ENCODE data around the gene KLRK1.
"Not testable (repeated sequence)": the region's sequence is repeated elsewhere in the genome, so short reads cannot be mapped to it uniquely, and the experiment has no call there.

KLRK1 gene

DNA sequence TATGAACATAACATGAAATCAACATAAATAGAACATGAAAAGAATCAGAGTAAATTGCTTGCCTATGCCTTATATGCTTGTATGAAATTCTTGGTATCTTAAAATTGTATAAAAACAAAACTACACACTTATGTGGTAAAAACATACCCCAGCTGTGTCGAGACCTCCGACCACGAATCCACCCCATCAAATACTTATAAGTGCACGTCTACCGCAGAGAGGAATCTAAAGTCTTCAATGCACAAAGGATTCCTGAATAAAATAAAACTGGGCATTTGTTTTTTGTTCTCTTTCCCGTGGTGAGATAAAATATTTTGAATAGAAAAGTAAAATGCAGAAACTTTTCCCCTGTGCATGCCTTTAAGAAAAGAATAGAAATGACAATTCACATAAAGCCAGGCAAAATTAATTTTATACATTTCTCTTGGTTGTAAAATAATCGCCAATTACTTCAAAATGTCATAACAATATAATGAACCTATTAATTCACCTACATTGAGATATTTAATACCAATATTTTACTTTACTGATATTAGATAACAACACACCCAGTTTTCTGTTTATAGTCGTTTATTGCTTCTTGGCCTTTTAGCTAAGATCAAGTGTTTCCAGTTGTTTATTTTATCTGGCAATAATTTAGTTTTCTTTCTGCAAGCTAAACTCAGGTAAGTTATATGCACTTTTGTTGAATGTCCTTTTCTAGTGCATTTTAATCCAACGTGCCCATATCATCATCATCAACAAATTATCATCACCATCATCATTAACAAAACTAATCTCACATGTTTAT is 1.0 kb downstream of the KLRK1 start:
- no peaks in the 10 kb centered on the region for H3K27me3 ChIP-seq (ENCODE audit: control insufficient read depth, insufficient read depth, low read length)
- H3K4me1 ChIP-seq (ENCODE audit: control insufficient read depth, insufficient read depth, low read length) = no peaks in the 10 kb centered on the region
- no peak overlapping the region for H3K4me3 ChIP-seq (ENCODE audit: low read depth, low read length)
- H3K9me3 ChIP-seq (ENCODE audit: control insufficient read depth, insufficient read depth, low read depth, low read length) = peaks cover 5% of the 10 kb centered on the region; the same call in 1 of the 2 replicates
- no peak overlapping the region for H3K9ac ChIP-seq (ENCODE audit: low read length)
- H3K36me3 ChIP-seq (ENCODE audit: control insufficient read depth, insufficient read depth, low read length) = no peaks in the 10 kb centered on the region
- no peak overlapping the region for H3K27ac ChIP-seq (ENCODE audit: low read depth, low read length)

DNA sequence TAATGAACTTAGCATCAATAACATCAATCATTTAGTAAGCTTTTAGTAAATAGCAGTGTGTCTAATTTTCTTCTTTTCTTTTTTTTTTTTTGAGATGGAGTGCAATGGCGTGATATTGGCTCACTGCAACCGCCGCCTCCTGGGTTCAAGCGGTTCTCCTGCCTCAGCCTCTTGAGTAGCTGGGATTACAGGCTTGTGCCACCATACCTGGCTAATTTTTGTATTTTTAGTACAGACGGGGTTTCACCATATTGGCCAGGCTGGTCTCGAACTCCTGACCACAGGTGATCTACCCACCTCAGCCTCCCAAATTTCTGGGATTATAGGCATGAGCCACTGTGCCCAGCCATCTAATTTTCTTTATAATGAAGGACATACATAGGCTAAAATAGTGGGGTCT is 2.3 kb downstream of the KLRK1 start:
- not testable (repeated sequence) for H3K4me3 ChIP-seq (ENCODE audit: low read depth, low read length); H3K36me3 ChIP-seq (ENCODE audit: control insufficient read depth, insufficient read depth, low read length); H3K27ac ChIP-seq (ENCODE audit: low read depth, low read length); H3K4me1 ChIP-seq (ENCODE audit: control insufficient read depth, insufficient read depth, low read length); H3K9me3 ChIP-seq (ENCODE audit: control insufficient read depth, insufficient read depth, low read depth, low read length); H3K27me3 ChIP-seq (ENCODE audit: control insufficient read depth, insufficient read depth, low read length); H3K9ac ChIP-seq (ENCODE audit: low read length)

DNA sequence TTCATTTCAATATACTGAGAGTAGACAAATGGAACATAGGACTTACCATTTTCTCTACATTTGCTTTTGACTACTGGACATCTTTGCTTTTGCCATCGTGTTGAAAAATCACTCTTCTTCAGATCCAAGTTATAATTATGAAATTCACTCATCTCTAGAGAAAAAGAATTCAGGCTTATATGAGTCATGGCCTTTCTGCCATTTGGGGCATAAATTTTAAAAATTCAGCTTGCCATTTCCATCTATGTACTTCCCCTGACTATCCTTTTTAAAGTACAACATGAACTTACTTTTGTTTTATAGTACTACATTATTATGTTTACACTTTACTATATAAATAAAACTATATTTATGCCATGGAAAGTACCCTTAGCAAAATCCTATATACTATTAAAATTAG is 3.0 kb downstream of the KLRK1 start:
- Histone ChIP-seq H3K27ac (ENCODE audit: low read depth, low read length) (no peak overlapping the region), H3K4me3 (ENCODE audit: low read depth, low read length) (no peak overlapping the region), H3K36me3 (ENCODE audit: control insufficient read depth, insufficient read depth, low read length) (no peaks in the 10 kb centered on the region), H3K9ac (ENCODE audit: low read length) (no peak overlapping the region), H3K9me3 (ENCODE audit: control insufficient read depth, insufficient read depth, low read depth, low read length) (peaks cover 5% of the 10 kb centered on the region; the same call in 1 of the 2 replicates), H3K4me1 (ENCODE audit: control insufficient read depth, insufficient read depth, low read length) (no peaks in the 10 kb centered on the region), H3K27me3 (ENCODE audit: control insufficient read depth, insufficient read depth, low read length) (no peaks in the 10 kb centered on the region)

DNA sequence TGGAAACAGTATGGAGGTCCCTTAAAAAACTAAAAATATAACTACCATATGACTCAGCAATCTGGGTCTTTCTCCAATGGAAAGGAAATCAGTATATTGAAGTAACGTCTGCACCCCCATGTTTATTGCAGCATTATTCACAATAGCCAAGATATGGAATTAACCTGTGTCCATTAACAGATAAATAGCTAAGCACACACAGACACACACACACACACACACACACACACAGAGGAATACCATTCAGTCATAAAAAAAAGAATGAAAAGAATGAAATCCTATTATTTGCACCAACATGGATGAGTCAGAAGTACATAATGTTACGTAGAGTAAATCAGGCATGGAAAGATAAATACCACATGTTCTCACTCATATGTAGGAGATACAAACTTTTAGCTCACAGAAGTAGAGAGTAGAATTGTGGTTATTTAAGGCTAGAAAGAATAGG is 4.7 kb downstream of the KLRK1 start:
- Histone ChIP-seq H3K27ac (ENCODE audit: low read depth, low read length) (no peak overlapping the region), H3K9ac (ENCODE audit: low read length) (no peak overlapping the region)

DNA sequence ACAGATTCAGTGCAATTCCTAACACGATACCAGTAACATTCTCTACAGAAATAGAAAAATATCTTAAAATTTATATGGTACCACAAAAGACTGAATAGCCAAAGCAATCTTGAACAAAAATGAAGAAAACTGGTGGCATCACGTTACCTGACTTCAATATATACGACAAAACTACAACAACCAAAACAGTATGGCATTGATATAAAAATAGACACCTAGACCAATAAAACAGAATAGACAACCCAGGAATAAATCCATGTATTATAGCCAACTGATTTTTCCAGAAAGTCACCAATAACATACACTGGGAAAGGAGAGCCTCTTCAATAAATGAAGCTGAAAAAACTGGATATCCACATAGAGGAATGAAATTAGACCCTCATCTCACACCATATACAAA is 5.7 kb downstream of the KLRK1 start:
- Histone ChIP-seq H3K27ac (ENCODE audit: low read depth, low read length) (no peak overlapping the region), H3K36me3 (ENCODE audit: control insufficient read depth, insufficient read depth, low read length) (peaks cover 3% of the 10 kb centered on the region; the same call in 1 of the 2 replicates), H3K9ac (ENCODE audit: low read length) (no peak overlapping the region), H3K4me3 (ENCODE audit: low read depth, low read length) (no peak overlapping the region), H3K4me1 (ENCODE audit: control insufficient read depth, insufficient read depth, low read length) (no peaks in the 10 kb centered on the region), H3K27me3 (ENCODE audit: control insufficient read depth, insufficient read depth, low read length) (no peaks in the 10 kb centered on the region), H3K9me3 (ENCODE audit: control insufficient read depth, insufficient read depth, low read depth, low read length) (peaks cover 5% of the 10 kb centered on the region; the same call in 1 of the 2 replicates)

More for the DNA sequence above, 4.7 kb downstream of the KLRK1 start:
- Histone ChIP-seq H3K36me3 (ENCODE audit: control insufficient read depth, insufficient read depth, low read length) (peaks cover 3% of the 10 kb centered on the region; the same call in 1 of the 2 replicates), H3K4me1 (ENCODE audit: control insufficient read depth, insufficient read depth, low read length) (no peaks in the 10 kb centered on the region), H3K4me3 (ENCODE audit: low read depth, low read length) (no peak overlapping the region), H3K9me3 (ENCODE audit: control insufficient read depth, insufficient read depth, low read depth, low read length) (peaks cover 5% of the 10 kb centered on the region; the same call in 1 of the 2 replicates), H3K27me3 (ENCODE audit: control insufficient read depth, insufficient read depth, low read length) (no peaks in the 10 kb centered on the region)

DNA sequence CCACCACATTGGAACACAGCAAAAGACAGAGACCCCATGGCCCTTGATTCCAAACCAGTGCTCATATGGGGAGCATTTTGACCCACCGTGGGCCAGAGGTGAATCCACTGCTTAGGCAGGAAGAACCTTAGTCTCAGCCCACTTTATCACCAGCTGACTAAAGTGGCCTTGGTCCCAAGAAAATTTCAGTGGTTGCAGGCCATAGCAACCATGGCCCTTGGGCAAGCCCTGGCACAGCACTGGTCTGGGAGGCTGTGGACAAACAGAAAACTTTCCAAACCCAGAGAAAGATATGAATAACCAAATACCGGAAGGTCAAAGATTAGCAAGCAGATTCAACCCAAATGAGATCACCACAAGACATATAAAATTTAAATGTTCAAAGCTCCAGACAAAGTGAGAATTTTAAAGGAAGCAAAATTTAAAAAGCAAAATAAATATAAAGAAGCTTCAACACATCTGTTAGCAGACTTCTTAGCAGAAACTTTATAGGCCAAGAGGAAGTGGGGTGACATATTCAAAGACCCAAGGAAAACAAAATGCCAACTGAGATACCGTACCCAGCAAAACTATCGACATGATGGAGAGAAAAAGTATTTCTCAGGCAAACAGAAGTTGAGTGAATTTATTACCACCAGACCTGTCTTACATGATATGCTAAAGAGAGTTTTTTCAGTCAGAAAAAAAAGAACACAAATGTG is 7.8 kb downstream of the KLRK1 start:
- Histone ChIP-seq H3K36me3 (ENCODE audit: control insufficient read depth, insufficient read depth, low read length) (peaks cover 3% of the 10 kb centered on the region; the same call in 1 of the 2 replicates), H3K27ac (ENCODE audit: low read depth, low read length) (no peak overlapping the region), H3K9me3 (ENCODE audit: control insufficient read depth, insufficient read depth, low read depth, low read length) (peaks cover 5% of the 10 kb centered on the region; the same call in 1 of the 2 replicates), H3K4me3 (ENCODE audit: low read depth, low read length) (no peak overlapping the region), H3K4me1 (ENCODE audit: control insufficient read depth, insufficient read depth, low read length) (no peaks in the 10 kb centered on the region), H3K9ac (ENCODE audit: low read length) (no peak overlapping the region), H3K27me3 (ENCODE audit: control insufficient read depth, insufficient read depth, low read length) (no peaks in the 10 kb centered on the region)

DNA sequence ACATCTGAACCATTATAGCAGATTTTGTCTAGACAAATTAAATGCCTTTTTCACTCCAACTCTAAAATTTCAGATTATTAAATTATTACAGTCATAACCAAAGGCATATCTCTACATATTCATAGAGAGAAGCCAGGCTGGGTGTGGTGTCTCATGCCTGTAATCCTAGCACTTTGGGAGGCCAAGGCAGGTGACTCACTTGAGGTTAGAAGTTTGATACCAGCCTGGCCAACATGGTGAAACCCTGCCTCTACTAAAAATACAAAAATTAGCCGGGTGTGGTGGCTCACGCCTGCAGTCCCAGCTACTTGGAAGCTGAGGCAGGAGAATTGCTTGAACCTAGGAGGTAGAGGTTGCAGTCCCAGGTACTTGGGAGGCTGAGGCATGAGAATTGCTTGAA is 11.1 kb downstream of the KLRK1 start:
- H3K27me3 ChIP-seq (ENCODE audit: control insufficient read depth, insufficient read depth, low read length) = not testable (repeated sequence)

DNA sequence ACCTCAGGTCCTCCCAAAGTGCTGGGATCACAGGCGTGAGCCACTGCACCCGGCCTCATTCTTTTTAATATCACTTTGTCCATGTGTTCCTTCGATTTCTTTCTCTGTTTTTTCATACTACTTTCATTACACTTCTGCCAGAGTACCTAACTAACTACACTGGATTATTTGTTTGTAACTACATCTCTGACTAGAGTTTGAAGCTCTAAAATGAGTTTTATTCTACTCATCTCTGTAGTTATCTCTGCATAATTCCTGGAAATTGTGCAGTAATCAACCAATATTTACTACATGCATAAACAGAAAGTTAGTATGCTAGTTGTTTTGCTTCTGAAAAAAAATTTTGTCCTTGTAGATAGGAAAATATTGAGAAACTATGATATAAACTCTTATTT is 15.2 kb downstream of the KLRK1 start:
- no peaks in the 10 kb centered on the region; the same call in 1 of the 2 replicates for H3K9me3 ChIP-seq (ENCODE audit: control insufficient read depth, insufficient read depth, low read depth, low read length)
- H3K4me3 ChIP-seq (ENCODE audit: low read depth, low read length) = no peak overlapping the region
- no peaks in the 10 kb centered on the region; the same call in 1 of the 2 replicates for H3K36me3 ChIP-seq (ENCODE audit: control insufficient read depth, insufficient read depth, low read length)
- H3K27ac ChIP-seq (ENCODE audit: low read depth, low read length) = no peak overlapping the region
- no peaks in the 10 kb centered on the region for H3K27me3 ChIP-seq (ENCODE audit: control insufficient read depth, insufficient read depth, low read length)
- no peak overlapping the region for H3K9ac ChIP-seq (ENCODE audit: low read length)
- peaks cover 16% of the 10 kb centered on the region; the same call in 1 of the 2 replicates for H3K4me1 ChIP-seq (ENCODE audit: control insufficient read depth, insufficient read depth, low read length)

More for the DNA sequence above, 11.1 kb downstream of the KLRK1 start:
- not testable (repeated sequence) for H3K27ac ChIP-seq (ENCODE audit: low read depth, low read length); H3K9ac ChIP-seq (ENCODE audit: low read length); H3K4me3 ChIP-seq (ENCODE audit: low read depth, low read length); H3K9me3 ChIP-seq (ENCODE audit: control insufficient read depth, insufficient read depth, low read depth, low read length); H3K4me1 ChIP-seq (ENCODE audit: control insufficient read depth, insufficient read depth, low read length); H3K36me3 ChIP-seq (ENCODE audit: control insufficient read depth, insufficient read depth, low read length)

DNA sequence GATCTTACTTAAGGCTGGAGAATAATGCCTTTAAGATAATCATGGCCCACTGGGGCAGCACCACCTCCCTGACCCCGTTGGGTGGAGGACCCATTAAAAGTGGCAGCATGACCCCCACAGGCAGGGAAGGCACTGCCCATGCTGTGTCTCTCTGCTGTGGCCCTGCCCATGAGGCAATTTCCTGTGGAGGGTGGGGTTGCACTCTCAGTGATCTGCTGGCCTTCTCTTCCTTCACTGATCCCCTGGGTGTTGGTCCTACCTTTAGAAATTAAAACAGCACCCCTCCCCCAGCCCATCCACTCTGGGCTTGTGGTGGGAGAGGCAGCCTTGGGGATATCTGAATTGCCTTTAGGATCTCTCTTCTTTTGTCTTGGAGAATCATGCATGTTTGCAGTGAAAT is 17.3 kb downstream of the KLRK1 start:
- Histone ChIP-seq H3K9ac (ENCODE audit: low read length) (no peak overlapping the region), H3K4me3 (ENCODE audit: low read depth, low read length) (no peak overlapping the region), H3K36me3 (ENCODE audit: control insufficient read depth, insufficient read depth, low read length) (no peaks in the 10 kb centered on the region; the same call in 1 of the 2 replicates), H3K27me3 (ENCODE audit: control insufficient read depth, insufficient read depth, low read length) (no peaks in the 10 kb centered on the region), H3K27ac (ENCODE audit: low read depth, low read length) (no peak overlapping the region), H3K4me1 (ENCODE audit: control insufficient read depth, insufficient read depth, low read length) (peaks cover 16% of the 10 kb centered on the region; the same call in 1 of the 2 replicates), H3K9me3 (ENCODE audit: control insufficient read depth, insufficient read depth, low read depth, low read length) (peaks cover 7% of the 10 kb centered on the region; the same call in 1 of the 2 replicates)

DNA sequence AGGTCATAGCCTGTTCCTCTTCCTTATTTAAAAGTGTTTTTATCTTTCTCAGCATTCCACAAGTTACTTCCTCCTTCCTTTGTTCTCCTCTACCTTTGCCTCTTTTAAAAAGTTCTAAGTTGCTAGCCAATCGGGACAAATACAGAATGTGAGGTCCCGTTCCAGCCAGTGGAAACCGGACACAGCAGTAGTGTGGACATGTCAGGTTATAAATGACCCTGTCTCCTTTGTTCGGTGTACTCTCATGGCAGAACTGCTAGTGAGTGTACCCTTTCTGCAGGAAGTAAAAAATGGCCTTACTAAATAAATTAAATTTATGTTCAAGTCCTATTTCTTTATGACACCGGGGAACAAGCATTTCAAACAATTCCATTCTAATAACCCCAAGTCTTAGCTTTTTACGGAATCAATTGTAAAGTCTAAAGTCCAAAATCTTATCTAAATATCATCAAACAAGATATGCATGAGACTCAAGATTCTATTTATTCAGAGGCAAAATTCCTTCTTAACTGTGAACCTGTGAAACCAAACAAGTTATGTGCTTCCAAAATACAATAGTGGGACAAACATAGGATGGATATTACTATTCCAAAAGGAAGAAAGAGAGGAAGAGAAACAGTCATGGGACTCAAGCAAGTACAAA is 17.8 kb downstream of the KLRK1 start:
- not testable (repeated sequence) for H3K36me3 ChIP-seq (ENCODE audit: control insufficient read depth, insufficient read depth, low read length); H3K27me3 ChIP-seq (ENCODE audit: control insufficient read depth, insufficient read depth, low read length); H3K9ac ChIP-seq (ENCODE audit: low read length); H3K27ac ChIP-seq (ENCODE audit: low read depth, low read length); H3K4me3 ChIP-seq (ENCODE audit: low read depth, low read length)
- Histone ChIP-seq H3K4me1 (ENCODE audit: control insufficient read depth, insufficient read depth, low read length) (peaks cover 16% of the 10 kb centered on the region; the same call in 1 of the 2 replicates), H3K9me3 (ENCODE audit: control insufficient read depth, insufficient read depth, low read depth, low read length) (peaks cover 10% of the 10 kb centered on the region; the same call in 1 of the 2 replicates)
